HepG2 (cell line): ENCODE data around the gene C11orf58. TPM values are rescaled to one million over a fixed set of nuclear protein-coding genes. Genes with fewer than 3 reads are reported as not detected.

Source experiments
- ATAC-seq: fragments of 200-7000 bp; cut with Tn5 transposase; 3 replicates; pipeline ENCODE4 v1.9.1; 2020; ENCODE audit warnings: mild to moderate bottlenecking, moderate library complexity
- BruUV-seq: library from RNA; stranded (reverse); fragments of 400-500 nt; replicated peaks from 2 replicates; lab custom pipeline; 2021; lab: Mats Ljungman, UMichigan
- CTCF ChIA-PET: fragments of 300-600 bp; formaldehyde crosslinking; extraction: SDS; loops from one replicate; lab custom pipeline; 2021; ENCODE audit warnings: low total read pairs, inconsistent platforms, low intra/inter-chr PET ratio; lab: Yijun Ruan, JAX
- POLR2A ChIA-PET: fragments of 350-600 bp; sonication (Branson Sonifier 250); formaldehyde crosslinking; loops from one replicate; lab custom pipeline; 2020; ENCODE audit warnings: antibody characterized with exemption, inconsistent platforms; lab: Yijun Ruan, JAX
- DNase-seq: peaks from one replicate; pipeline ENCODE4 v3.0.0-alpha.2; 2015; ENCODE audit warnings: low spot score
- FAIRE-seq: peaks from 3 replicates; lab custom pipeline; 2011; peaks lifted over from hg19 to GRCh38; lab: Jason Lieb, UNC
- H2AFZ ChIP-seq: one replicate; pipeline ENCODE4 v1.6.1; 2011; ENCODE audit warnings: low read length, inconsistent platforms
- H3K27ac ChIP-seq: fragments of 300-600 bp; 3 replicates; pipeline ENCODE4 v1.8.0; 2011; ENCODE audit warnings: mixed run types, mild to moderate bottlenecking, mixed read lengths, low read length, inconsistent platforms; ENCODE audit not compliant: insufficient read depth; ENCODE audit errors: extremely low read length
- H3K27me3 ChIP-seq, 2 experiments: fragments of 200-600 bp in 1 of 2; 2 replicates in 1 of 2; 3 replicates in 1 of 2; pipeline versions ENCODE4 v1.6.0 to v1.8.0; 2011; ENCODE audit warnings: low read length in 2 of 2, mild to moderate bottlenecking in 2 of 2, moderate library complexity in 2 of 2, inconsistent platforms in 1 of 2; ENCODE audit not compliant: insufficient read depth in 2 of 2, control insufficient read depth in 1 of 2
- H3K36me3 ChIP-seq, 2 experiments: fragments of 200-600 bp in 1 of 2; replicated peaks in 1 of 2; 2 replicates in 1 of 2; 3 replicates in 1 of 2; pipeline versions ENCODE4 v1.5.1 to v1.8.0; 2011; ENCODE audit warnings: low read length in 2 of 2, inconsistent platforms in 1 of 2; ENCODE audit not compliant: insufficient read depth in 2 of 2, control insufficient read depth in 1 of 2
- H3K4me1 ChIP-seq: 2 replicates; pipeline ENCODE4 v1.5.1; 2012; ENCODE audit warnings: low read length, inconsistent platforms; ENCODE audit not compliant: insufficient read depth
- H3K4me2 ChIP-seq: 2 replicates; pipeline ENCODE4 v1.6.0; 2011; ENCODE audit warnings: low read depth, low read length, inconsistent platforms
- H3K4me3 ChIP-seq, 3 experiments: fragments of 200-600 bp in 1 of 3; sonication (generic), shearing (Covaris generic) in 1 of 3; replicated peaks in 1 of 3; 2 replicates each; pipeline ENCODE4 v1.5.1; 2011 to 2016; ENCODE audit warnings: low read length in 3 of 3, inconsistent platforms in 2 of 3, low read depth in 2 of 3, mild to moderate bottlenecking in 2 of 3, control low read depth in 1 of 3, mixed read lengths in 1 of 3; ENCODE audit not compliant: insufficient read depth in 1 of 3
- H3K79me2 ChIP-seq: one replicate; pipeline ENCODE4 v1.6.1; 2011; ENCODE audit warnings: low read length, inconsistent platforms; ENCODE audit not compliant: insufficient read depth
- H3K9ac ChIP-seq: 2 replicates; pipeline ENCODE4 v1.6.0; 2011; ENCODE audit warnings: mild to moderate bottlenecking, low read depth, low read length, inconsistent platforms; ENCODE audit not compliant: insufficient read depth
- H3K9me3 ChIP-seq: 2 replicates; pipeline ENCODE4 v1.5.1; 2012; ENCODE audit warnings: mild to moderate bottlenecking, low read length
- H4K20me1 ChIP-seq: 2 replicates; pipeline ENCODE4 v1.6.0; 2011; ENCODE audit warnings: inconsistent platforms, mild to moderate bottlenecking, low read length, moderate library complexity; ENCODE audit not compliant: insufficient read depth
- KDM1A ChIP-seq: IDR thresholded peaks from 2 replicates; pipeline ENCODE4 v1.6.1; 2016; ENCODE audit warnings: missing compliant biosample characterization
- ZNF629 ChIP-seq: sonication (generic); formaldehyde crosslinking; conservative IDR thresholded peaks from 2 replicates; pipeline ENCODE4 v1.5.0; 2020; ENCODE audit warnings: missing genetic modification reagents
- ZNF775 ChIP-seq: sonication (generic); formaldehyde crosslinking; IDR thresholded peaks from 2 replicates; pipeline ENCODE4 v1.4.0; 2020; ENCODE audit warnings: missing genetic modification reagents, mild to moderate bottlenecking, moderate library complexity, borderline replicate concordance
- WGBS: methylation state at CpG from one replicate; pipeline ENCODE4 v1.1.6; 2017; ENCODE audit warnings: low lambda C conversion rate; 5-methylcytosine and 5-hydroxymethylcytosine counted together
- in situ Hi-C: cut with HindIII; loops from 2 replicates; pipeline ENCODE4 v1.10.0; 2017; ENCODE audit warnings: low pct_unique_long_range_greater_than_20kb; ENCODE audit not compliant: extremely low pct_ligation_motif_present
- intact Hi-C: fragments of 100-400 bp; cut with micrococcal nuclease; formaldehyde crosslinking; loops from one replicate; pipeline ENCODE4 v1.10.0; 2022; ENCODE audit not compliant: unreplicated experiment
- polyA plus RNA-seq, 8 experiments: library from polyadenylated mRNA; depleted of rRNA in 3 of 8; stranded (reverse) in 7 of 8; unstranded in 1 of 8; fragments of >200 nt; fragmentation: Illumina TruSeq in 4 of 8; extraction: Trizol in 4 of 8; gene quantifications; 2 replicates each; pipeline versions ENCODE4 v1.2.1 to v1.2.3, GENCODE V29; 2011 to 2016; ENCODE audit warnings: low read depth in 4 of 8, missing spikeins in 1 of 8, mixed read lengths in 1 of 8; ENCODE audit not compliant: insufficient read depth in 1 of 8
- total RNA-seq, 5 experiments: library from RNA; depleted of rRNA; stranded (reverse); fragments of >200 nt; fragmentation: Illumina TruSeq; extraction: Trizol; gene quantifications; 2 replicates each; pipeline ENCODE4 v1.2.3, GENCODE V29; 2016; ENCODE audit warnings: low read depth in 1 of 5
- TF ChIP-seq, protein P1 (sequence below): sonication (generic); formaldehyde crosslinking; IDR thresholded peaks from 2 replicates; pipeline ENCODE4 v1.4.0; 2020; ENCODE audit warnings: missing genetic modification reagents
- TF ChIP-seq, protein P2 (sequence below): fragments of 450-650 bp; IDR thresholded peaks from 2 replicates; pipeline ENCODE4 v1.6.1; 2016
- TF ChIP-seq, protein P3 (sequence below), 2 experiments: sonication (generic) in 1 of 2; formaldehyde crosslinking in 1 of 2; IDR thresholded peaks; 2 replicates each; pipeline versions ENCODE4 v1.6.1 to v1.9.0; 2014 to 2022; ENCODE audit warnings: antibody characterized with exemption in 1 of 2, borderline replicate concordance in 1 of 2, inconsistent platforms in 1 of 2, low read depth in 1 of 2, missing genetic modification reagents in 1 of 2

The C11orf58 gene
- total and polyA plus RNA-seq, 2 of the 13 experiments (the other 11 are each of a cell fraction or from before 2014, with no cell fraction given) = 83.8 to 167 TPM

DNA sequence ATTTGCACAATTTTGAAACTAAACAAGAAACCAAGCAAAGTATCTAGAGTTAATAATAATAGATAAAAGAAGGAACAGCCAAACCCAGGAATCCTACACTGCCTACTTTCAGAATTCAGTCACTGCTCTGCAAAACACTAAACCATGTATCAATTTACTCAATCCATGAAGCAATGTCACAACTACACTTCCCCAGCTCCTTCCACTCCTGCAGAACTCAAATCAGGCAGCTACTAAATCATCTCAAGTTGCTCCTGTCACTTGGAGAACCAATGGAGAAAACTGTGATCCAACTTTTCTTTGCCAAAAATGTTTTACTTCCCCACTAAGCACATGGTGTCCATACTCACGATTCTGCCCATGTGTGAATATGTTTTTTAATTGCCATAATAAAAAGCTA is 24.9 kb upstream of the C11orf58 start:
- FAIRE-seq (no peak), ATAC-seq (no peak), DNase-seq (no peak)
- ChIA-PET CTCF (no interaction called here), POLR2A (no interaction called here)
- H2AFZ ChIP-seq = no peak overlapping the region
- H3K4me3 ChIP-seq = no peak overlapping the region
- no peaks in the 10 kb centered on the region for H3K9me3 ChIP-seq
- TF ChIP-seq, protein P1, sequence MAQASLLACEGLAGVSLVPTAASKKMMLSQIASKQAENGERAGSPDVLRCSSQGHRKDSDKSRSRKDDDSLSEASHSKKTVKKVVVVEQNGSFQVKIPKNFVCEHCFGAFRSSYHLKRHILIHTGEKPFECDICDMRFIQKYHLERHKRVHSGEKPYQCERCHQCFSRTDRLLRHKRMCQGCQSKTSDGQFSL (CRISPR knock-in tag) = no peak
- TF ChIP-seq, protein P2, sequence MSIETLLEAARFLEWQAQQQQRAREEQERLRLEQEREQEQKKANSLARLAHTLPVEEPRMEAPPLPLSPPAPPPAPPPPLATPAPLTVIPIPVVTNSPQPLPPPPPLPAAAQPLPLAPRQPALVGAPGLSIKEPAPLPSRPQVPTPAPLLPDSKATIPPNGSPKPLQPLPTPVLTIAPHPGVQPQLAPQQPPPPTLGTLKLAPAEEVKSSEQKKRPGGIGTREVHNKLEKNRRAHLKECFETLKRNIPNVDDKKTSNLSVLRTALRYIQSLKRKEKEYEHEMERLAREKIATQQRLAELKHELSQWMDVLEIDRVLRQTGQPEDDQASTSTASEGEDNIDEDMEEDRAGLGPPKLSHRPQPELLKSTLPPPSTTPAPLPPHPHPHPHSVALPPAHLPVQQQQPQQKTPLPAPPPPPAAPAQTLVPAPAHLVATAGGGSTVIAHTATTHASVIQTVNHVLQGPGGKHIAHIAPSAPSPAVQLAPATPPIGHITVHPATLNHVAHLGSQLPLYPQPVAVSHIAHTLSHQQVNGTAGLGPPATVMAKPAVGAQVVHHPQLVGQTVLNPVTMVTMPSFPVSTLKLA = peak; percentile 32; the same call in 1 of the 2 replicates
- WGBS = 0% methylated on average over 1 of the region's 1 CpG
- intact Hi-C loops (no loop called here), in situ Hi-C loops (no loop called here)
- no peaks in the 10 kb centered on the region for H3K4me1 ChIP-seq
- H3K36me3 ChIP-seq = no peaks in the 10 kb centered on the region
- no TSS peak for BruUV-seq
- H3K9ac ChIP-seq = no peak overlapping the region
- no peaks in the 10 kb centered on the region for H3K79me2 ChIP-seq
- no peaks in the 10 kb centered on the region for H4K20me1 ChIP-seq
- H3K27me3 ChIP-seq = no peaks in the 10 kb centered on the region
- H3K4me2 ChIP-seq = no peak overlapping the region
- no peak overlapping the region for H3K27ac ChIP-seq

DNA sequence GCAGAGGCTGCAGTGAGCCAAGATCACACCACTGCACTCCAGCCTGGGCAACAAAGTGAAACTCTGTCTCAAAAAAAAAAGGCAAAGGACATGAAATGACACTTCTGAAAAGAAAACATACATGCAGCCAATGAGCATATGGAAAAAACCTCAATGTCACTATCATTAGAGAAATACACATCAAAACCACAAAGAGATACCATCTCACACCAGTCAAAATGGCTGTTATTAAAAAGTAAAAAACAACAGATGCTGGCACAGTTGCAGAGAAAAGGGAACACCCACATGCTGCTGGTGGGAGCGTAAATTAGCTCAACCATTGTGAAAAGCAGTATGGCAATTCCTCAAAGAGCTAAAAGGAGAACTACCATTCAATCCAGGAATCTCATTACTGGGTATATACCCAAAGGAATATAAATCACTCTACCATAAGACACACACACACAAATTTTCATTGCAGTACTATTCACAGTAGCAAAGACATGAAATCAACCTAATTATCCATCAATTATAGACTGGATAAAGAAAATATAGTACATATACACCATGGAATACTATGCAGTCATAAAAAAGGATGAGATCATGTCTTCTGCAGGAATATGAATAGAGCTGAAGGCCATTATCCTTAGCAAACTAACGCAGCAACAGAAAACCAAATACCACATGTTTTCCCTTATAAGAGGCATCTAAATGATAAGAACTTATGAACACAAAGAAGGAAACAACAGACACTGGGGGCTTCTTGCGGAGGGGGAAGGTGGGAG is 15.7 kb upstream of the C11orf58 start:
- DNase-seq = no peak
- no peaks in the 10 kb centered on the region for H3K79me2 ChIP-seq
- no peak overlapping the region for H3K9ac ChIP-seq
- TF ChIP-seq, protein P3, sequence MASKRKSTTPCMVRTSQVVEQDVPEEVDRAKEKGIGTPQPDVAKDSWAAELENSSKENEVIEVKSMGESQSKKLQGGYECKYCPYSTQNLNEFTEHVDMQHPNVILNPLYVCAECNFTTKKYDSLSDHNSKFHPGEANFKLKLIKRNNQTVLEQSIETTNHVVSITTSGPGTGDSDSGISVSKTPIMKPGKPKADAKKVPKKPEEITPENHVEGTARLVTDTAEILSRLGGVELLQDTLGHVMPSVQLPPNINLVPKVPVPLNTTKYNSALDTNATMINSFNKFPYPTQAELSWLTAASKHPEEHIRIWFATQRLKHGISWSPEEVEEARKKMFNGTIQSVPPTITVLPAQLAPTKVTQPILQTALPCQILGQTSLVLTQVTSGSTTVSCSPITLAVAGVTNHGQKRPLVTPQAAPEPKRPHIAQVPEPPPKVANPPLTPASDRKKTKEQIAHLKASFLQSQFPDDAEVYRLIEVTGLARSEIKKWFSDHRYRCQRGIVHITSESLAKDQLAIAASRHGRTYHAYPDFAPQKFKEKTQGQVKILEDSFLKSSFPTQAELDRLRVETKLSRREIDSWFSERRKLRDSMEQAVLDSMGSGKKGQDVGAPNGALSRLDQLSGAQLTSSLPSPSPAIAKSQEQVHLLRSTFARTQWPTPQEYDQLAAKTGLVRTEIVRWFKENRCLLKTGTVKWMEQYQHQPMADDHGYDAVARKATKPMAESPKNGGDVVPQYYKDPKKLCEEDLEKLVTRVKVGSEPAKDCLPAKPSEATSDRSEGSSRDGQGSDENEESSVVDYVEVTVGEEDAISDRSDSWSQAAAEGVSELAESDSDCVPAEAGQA (IDR thresholded peaks at IDR 0.05; ENCODE audit: low read depth) = no peak
- TF ChIP-seq, protein P3 (CRISPR knock-in tag; IDR thresholded peaks at IDR 0.05; ENCODE audit: borderline replicate concordance) = no peak
- TF ChIP-seq KDM1A (CRISPR knock-in tag) (no peak), ZNF775 (CRISPR knock-in tag) (no peak), ZNF629 (CRISPR knock-in tag) (no peak)
- no peaks in the 10 kb centered on the region for H3K27me3 ChIP-seq
- ChIA-PET CTCF (no interaction called here), POLR2A (no interaction called here)
- H3K9me3 ChIP-seq = no peaks in the 10 kb centered on the region
- no TSS peak for BruUV-seq
- no peak for FAIRE-seq
- no peaks in the 10 kb centered on the region for H3K4me1 ChIP-seq
- no peak for ATAC-seq
- intact Hi-C loops = no loop called here
- H3K27ac ChIP-seq = no peak overlapping the region
- no peaks in the 10 kb centered on the region for H4K20me1 ChIP-seq
- WGBS = 8% methylated on average over 3 of the region's 3 CpGs
- no peaks in the 10 kb centered on the region for H3K36me3 ChIP-seq
- no peak overlapping the region for H3K4me2 ChIP-seq
- no peak overlapping the region for H2AFZ ChIP-seq
- no peak overlapping the region for H3K4me3 ChIP-seq
- in situ Hi-C loops = no loop called here
